Tibial artery (tissue), 4 donors: ENCODE measurements around the gene ZBTB43.

Experiments used
- DNase-seq, 2 donors: peaks; one replicate each; pipeline ENCODE4 v3.0.0-alpha.2; 2019
- H3K27ac ChIP-seq, 2 donors: fragments of 200-600 bp; sonication (generic) in 1 of 2; 1 replicate in 1 of 2; 2 replicates in 1 of 2; pipeline ENCODE4 v1.5.1; 2018 to 2019; ENCODE audit warnings: mild to moderate bottlenecking in 1 of 2
- H3K27me3 ChIP-seq, 2 donors: fragments of 200-600 bp; sonication (generic) in 1 of 2; one replicate each; pipeline versions ENCODE4 v1.5.1 to v1.6.0; 2016 to 2019
- H3K36me3 ChIP-seq, 3 donors: fragments of 200-600 bp; sonication (generic) in 2 of 3; one replicate each; pipeline ENCODE4 v1.5.1; 2016 to 2019; ENCODE audit warnings: mild to moderate bottlenecking in 2 of 3
- H3K4me1 ChIP-seq, 4 donors: fragments of 200-600 bp; sonication (generic) in 2 of 4; 1 replicate in 3 of 4; 2 replicates in 1 of 4; pipeline ENCODE4 v1.5.1; 2016 to 2019
- H3K4me3 ChIP-seq, 2 donors: fragments of 200-600 bp; sonication (generic) in 1 of 2; 1 replicate in 1 of 2; 2 replicates in 1 of 2; pipeline ENCODE4 v1.5.1; 2018 to 2019; ENCODE audit warnings: mild to moderate bottlenecking in 2 of 2
- H3K9me3 ChIP-seq, 3 donors: fragments of 200-600 bp; sonication (generic) in 1 of 3; one replicate each; pipeline ENCODE4 v1.5.1; 2016 to 2019
- intact Hi-C: fragments of 100-400 bp; cut with DNase I; formaldehyde crosslinking; loops from one replicate; pipeline ENCODE4 v1.15.0; 2023; ENCODE audit warnings: low total_unique reads
- TF ChIP-seq, protein P1 (sequence below), 2 experiments: fragments of 200-600 bp in 1 of 2; fragments of 450-650 bp in 1 of 2; IDR thresholded peaks; one replicate each; pipeline ENCODE4 v1.5.1; 2017 to 2019; ENCODE audit warnings: antibody characterized with exemption in 2 of 2, mild to moderate bottlenecking in 1 of 2, moderate library complexity in 1 of 2

Gene ZBTB43

DNA sequence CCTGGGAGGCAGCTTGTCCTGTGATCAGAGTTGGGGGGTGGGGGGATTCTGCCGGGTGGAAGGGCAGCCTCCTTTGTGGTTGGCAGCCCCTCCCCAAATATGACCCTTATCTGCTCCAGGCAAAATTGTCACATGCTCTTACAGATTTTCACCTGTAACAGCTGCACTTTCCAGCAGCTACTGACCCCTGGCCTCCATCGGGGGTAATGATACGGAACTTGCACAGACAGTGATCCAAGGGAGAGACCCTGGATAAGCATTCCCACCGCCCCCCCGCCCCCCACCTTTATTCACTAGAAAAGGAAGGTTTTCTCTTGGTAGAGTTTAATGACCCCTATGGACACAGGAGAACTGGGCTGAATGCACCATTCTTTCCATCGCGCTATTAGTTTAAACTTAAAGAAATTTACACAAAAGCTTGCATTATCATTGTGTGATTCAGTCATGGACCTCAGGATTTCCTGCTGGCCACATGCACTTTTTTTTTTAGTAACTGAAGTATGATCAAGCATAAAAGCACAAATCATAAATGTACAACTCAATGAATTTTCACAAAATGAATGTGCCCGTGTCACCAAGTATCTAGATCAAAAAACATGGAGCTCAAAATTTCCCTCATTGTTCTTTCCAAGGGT lies 44.9 kb downstream of the ZBTB43 start:
- TF ChIP-seq, protein P1, sequence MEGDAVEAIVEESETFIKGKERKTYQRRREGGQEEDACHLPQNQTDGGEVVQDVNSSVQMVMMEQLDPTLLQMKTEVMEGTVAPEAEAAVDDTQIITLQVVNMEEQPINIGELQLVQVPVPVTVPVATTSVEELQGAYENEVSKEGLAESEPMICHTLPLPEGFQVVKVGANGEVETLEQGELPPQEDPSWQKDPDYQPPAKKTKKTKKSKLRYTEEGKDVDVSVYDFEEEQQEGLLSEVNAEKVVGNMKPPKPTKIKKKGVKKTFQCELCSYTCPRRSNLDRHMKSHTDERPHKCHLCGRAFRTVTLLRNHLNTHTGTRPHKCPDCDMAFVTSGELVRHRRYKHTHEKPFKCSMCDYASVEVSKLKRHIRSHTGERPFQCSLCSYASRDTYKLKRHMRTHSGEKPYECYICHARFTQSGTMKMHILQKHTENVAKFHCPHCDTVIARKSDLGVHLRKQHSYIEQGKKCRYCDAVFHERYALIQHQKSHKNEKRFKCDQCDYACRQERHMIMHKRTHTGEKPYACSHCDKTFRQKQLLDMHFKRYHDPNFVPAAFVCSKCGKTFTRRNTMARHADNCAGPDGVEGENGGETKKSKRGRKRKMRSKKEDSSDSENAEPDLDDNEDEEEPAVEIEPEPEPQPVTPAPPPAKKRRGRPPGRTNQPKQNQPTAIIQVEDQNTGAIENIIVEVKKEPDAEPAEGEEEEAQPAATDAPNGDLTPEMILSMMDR (IDR thresholded peaks at IDR 0.05) = no peak
- H3K27me3 ChIP-seq = peaks cover 0 to 21% of the 10 kb centered on the region in 2 donors

DNA sequence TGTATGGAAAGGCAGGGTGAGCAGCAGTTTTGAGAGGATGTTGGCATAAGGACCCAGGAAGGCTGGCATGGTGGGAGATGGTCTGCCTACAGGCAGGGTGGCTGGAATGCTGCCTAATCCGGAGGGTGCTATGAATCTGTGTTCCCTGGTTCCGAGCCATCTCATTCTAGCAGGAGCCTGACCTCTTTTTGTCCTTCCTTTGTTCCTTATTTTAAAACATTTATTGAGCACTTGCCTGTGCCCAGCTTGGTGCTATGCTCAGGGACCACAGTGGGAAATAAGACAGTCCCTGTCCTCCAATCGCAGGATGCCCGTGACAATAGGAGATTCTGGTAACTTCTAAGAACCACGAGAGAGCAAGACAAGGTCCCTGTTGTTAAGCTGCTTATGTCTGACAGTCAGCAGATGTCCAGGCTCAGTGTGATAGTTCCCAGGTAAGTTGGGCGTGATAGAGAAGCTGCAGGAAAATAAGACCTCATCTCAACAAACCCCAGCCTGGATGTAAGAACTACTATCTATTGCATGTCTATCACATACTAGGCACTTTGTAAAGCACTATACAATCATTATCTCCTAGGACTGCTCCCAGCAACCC lies 46.5 kb downstream of the ZBTB43 start:
- no peaks in the 10 kb centered on the region for H3K4me1 ChIP-seq
- TF ChIP-seq, protein P1 (IDR thresholded peaks at IDR 0.05) = no peak
- no peak overlapping the region for H3K27ac ChIP-seq
- H3K36me3 ChIP-seq = no peaks in the 10 kb centered on the region
- DNase-seq = peak in 1 of 2 donors; percentile 35
- no peak overlapping the region for H3K4me3 ChIP-seq
- intact Hi-C loops = no loop called here
- peaks cover 0 to 25% of the 10 kb centered on the region in 2 donors for H3K27me3 ChIP-seq
- no peaks in the 10 kb centered on the region for H3K9me3 ChIP-seq

More for the DNA sequence above, 44.9 kb downstream of the ZBTB43 start:
- Histone ChIP-seq H3K4me3 (no peak overlapping the region), H3K27ac (no peak overlapping the region), H3K9me3 (no peaks in the 10 kb centered on the region), H3K4me1 (no peaks in the 10 kb centered on the region), H3K36me3 (no peaks in the 10 kb centered on the region)
- intact Hi-C loops = no loop called here
- peak in 1 of 2 donors; percentile 25 for DNase-seq

DNA sequence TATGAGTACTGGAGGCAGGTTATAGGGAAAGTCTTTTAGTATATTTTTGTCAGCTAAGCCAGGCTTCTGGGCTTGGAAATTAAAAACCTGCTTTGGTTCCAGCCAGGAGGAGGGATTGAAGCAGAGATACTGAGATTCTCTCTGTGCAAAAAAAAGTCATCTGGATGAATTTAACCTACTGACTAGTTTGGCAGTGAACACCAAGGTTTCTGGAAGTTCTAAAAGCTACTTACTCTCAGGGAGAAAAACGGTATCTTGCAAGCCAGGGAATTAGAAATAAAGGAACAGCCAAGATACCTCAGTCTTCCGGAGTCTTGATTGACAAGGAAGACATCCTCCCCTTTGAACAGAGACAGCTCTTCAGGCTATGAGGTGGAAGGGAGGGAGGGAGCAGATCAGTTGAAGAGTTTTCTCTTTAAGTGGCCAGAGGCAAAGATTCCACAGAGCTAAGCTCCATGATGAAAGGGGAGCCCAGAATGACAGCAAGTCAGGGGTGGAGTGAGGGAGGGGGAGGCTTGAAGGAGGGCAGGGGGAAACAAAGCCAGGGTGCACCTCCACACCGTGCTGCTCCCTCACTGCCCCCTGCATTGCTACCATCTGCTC lies 47.3 kb downstream of the ZBTB43 start:
- TF ChIP-seq, protein P1 (IDR thresholded peaks at IDR 0.05) = no peak
- Histone ChIP-seq H3K27me3 (peaks cover 0 to 25% of the 10 kb centered on the region in 2 donors), H3K27ac (no peak overlapping the region), H3K36me3 (no peaks in the 10 kb centered on the region), H3K9me3 (no peaks in the 10 kb centered on the region), H3K4me3 (no peak overlapping the region), H3K4me1 (no peaks in the 10 kb centered on the region)
- intact Hi-C loops = no loop called here
- DNase-seq = peak in 1 of 2 donors; percentile 34

DNA sequence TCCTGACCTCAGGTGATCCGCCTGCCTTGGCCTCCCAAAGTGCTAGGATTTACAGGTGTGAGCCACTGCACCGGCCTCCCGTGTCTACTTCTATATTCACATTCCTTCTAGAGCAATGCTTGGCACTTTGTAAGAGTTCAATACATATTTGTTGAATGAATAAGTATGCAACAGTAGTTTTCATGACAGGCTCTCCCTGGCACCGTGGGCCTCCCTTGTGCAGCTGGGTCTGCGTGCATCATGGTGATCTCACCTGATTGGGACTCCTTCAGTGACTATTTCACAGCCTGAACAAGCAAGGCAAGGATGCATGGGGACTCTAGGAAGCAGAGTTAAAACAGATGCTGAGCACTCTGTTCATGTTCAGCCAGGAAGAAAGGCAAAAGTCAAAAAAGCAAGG lies 48.8 kb downstream of the ZBTB43 start:
- intact Hi-C loops = no loop called here
- Histone ChIP-seq H3K4me3 (no peak overlapping the region), H3K4me1 (no peaks in the 10 kb centered on the region), H3K27me3 (peaks cover 0 to 25% of the 10 kb centered on the region in 2 donors), H3K9me3 (no peaks in the 10 kb centered on the region), H3K27ac (no peak overlapping the region), H3K36me3 (no peaks in the 10 kb centered on the region)
- peak in 1 of 2 donors; percentile 48 for DNase-seq
- TF ChIP-seq, protein P1 (IDR thresholded peaks at IDR 0.05) = no peak

DNA sequence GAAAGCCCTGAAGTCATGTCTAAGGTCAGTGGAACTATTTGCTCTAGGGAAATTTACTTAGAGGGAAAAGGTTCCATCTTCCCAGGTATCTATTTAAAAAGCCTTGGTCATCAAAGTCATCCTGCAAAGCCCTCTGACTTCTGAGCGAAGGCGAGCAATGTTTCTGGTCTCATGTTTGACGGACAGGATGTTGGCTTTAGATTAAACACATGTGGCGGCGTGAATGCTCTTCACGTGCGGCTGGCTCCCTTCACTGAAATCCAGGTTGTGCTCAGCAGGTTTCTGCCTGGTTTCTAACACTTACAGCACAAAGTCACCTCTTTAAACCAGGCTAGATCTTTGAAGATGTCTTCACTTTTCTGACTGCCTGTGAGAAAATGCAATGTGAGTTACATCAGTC lies 49.9 kb downstream of the ZBTB43 start:
- TF ChIP-seq, protein P1 (IDR thresholded peaks at IDR 0.05) = no peak

More for the DNA sequence above, 49.9 kb downstream of the ZBTB43 start:
- DNase-seq = no peak
- Histone ChIP-seq H3K27me3 (peaks cover 0 to 25% of the 10 kb centered on the region in 2 donors), H3K36me3 (no peaks in the 10 kb centered on the region), H3K27ac (no peak overlapping the region), H3K4me3 (no peak overlapping the region), H3K9me3 (no peaks in the 10 kb centered on the region), H3K4me1 (peaks cover 0 to 2% (median under 1%) of the 10 kb centered on the region in 4 donors)
- intact Hi-C loops = no loop called here
